Left ventricle myocardium inferior (tissue), 1 donor: ENCODE measurements around the gene NCOA7. TPM values are rescaled to one million over a fixed set of nuclear protein-coding genes. Genes with fewer than 3 reads are reported as not detected.
"Not testable (repeated sequence)": the region's sequence is repeated elsewhere in the genome, so short reads cannot be mapped to it uniquely, and the experiment has no call there.

Experiments
- DNase-seq: peaks from one replicate; pipeline ENCODE4 v3.0.0-alpha.2; 2020
- H3K27ac ChIP-seq: fragments of 200-600 bp; replicated peaks from 2 replicates; pipeline ENCODE4 v1.8.0; 2021
- H3K27me3 ChIP-seq: fragments of 200-600 bp; 2 replicates; pipeline ENCODE4 v1.8.0; 2021; ENCODE audit warnings: low read depth
- H3K36me3 ChIP-seq: fragments of 200-600 bp; 2 replicates; pipeline ENCODE4 v1.8.0; 2021
- H3K4me1 ChIP-seq: fragments of 200-600 bp; 2 replicates; pipeline ENCODE4 v1.8.0; 2021
- H3K4me3 ChIP-seq: fragments of 200-600 bp; 2 replicates; pipeline ENCODE4 v1.8.0; 2021; ENCODE audit warnings: mild to moderate bottlenecking, moderate library complexity
- H3K9me3 ChIP-seq: fragments of 200-600 bp; replicated peaks from 2 replicates; pipeline ENCODE4 v1.8.0; 2021
- intact Hi-C: fragments of 100-400 bp; cut with micrococcal nuclease; formaldehyde crosslinking; loops from one replicate; pipeline ENCODE4 v1.11.0; 2022
- total RNA-seq: library from RNA; stranded (reverse); fragmentation: NEBNext Ultra II Directional; extraction: Animal tissue kit (Norgen Biotek cat#: 25700); gene quantifications from one replicate; pipeline ENCODE4 v1.2.1, GENCODE V29; 2021
- TF ChIP-seq, protein P1 (sequence below): fragments of 200-600 bp; IDR thresholded peaks from 2 replicates; pipeline ENCODE4 v1.8.0; 2021; ENCODE audit warnings: antibody characterized with exemption, mild to moderate bottlenecking, borderline replicate concordance
- donor health status: DM: no; HTN: yes; CAD: no; lungs with severe emphysema.

NCOA7 gene
- total RNA-seq, 1 donor from 2014 or later = 10.3 TPM

DNA sequence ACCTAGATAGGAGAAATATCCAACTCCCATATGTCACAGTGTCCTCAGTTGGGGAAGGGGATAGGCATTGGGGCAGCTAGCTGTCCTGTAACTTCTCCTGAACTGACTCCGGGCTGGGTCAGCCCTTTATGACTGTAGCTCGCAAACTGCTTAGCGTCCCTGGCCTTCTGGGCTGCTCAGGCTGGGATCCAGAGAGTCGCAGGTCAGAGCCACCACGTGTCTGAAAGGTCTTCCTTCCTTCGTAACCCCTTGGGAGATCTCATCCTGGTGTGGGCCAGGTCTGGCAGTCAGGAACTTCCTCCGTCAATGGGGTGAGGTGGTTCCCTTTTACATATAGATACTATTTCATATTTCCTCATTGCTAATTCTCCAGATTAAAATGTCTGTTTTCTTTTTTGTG lies 137.0 kb downstream of the NCOA7 start:
- H3K36me3 ChIP-seq = peaks cover 62% of the 10 kb centered on the region
- no peak for DNase-seq
- H3K9me3 ChIP-seq = no peaks in the 10 kb centered on the region
- H3K4me1 ChIP-seq = peaks cover 22% of the 10 kb centered on the region
- no peak overlapping the region for H3K27ac ChIP-seq
- H3K4me3 ChIP-seq = no peak overlapping the region
- H3K27me3 ChIP-seq = no peaks in the 10 kb centered on the region
- intact Hi-C loops = no loop called here
- TF ChIP-seq, protein P1, sequence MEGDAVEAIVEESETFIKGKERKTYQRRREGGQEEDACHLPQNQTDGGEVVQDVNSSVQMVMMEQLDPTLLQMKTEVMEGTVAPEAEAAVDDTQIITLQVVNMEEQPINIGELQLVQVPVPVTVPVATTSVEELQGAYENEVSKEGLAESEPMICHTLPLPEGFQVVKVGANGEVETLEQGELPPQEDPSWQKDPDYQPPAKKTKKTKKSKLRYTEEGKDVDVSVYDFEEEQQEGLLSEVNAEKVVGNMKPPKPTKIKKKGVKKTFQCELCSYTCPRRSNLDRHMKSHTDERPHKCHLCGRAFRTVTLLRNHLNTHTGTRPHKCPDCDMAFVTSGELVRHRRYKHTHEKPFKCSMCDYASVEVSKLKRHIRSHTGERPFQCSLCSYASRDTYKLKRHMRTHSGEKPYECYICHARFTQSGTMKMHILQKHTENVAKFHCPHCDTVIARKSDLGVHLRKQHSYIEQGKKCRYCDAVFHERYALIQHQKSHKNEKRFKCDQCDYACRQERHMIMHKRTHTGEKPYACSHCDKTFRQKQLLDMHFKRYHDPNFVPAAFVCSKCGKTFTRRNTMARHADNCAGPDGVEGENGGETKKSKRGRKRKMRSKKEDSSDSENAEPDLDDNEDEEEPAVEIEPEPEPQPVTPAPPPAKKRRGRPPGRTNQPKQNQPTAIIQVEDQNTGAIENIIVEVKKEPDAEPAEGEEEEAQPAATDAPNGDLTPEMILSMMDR = no peak

DNA sequence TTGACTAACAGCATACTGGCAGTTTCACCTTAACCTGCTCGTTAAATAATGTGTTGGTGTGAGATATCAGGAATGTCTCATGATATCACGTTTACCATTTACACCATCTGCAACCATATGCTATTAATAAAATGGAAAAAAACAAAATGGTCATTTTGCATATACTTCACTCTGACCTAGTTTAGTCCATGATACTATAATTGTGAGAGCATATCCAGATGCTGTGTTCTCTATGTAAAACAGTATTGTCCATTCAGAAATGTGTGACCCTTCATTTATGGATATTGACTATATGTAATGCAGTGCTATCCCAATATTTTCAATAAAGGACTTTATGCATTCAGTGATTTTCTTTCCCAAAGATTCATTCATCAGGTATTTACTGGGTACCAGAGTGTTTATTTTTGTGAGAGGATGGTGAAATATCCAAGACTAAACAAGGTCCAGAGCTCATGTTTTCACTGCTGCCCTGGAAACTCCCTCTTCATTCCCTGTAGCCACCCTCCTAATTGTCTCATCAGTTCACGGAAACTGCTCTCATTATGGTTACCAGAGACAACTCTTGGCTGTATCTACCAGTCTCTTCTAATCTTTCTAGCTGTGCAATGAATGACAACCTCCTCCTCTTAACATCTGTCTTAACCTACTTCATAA lies 140.1 kb downstream of the NCOA7 start:
- H3K36me3 ChIP-seq = peaks cover 41% of the 10 kb centered on the region
- H3K4me3 ChIP-seq = no peak overlapping the region
- no peaks in the 10 kb centered on the region for H3K27me3 ChIP-seq
- H3K9me3 ChIP-seq = no peaks in the 10 kb centered on the region
- H3K4me1 ChIP-seq = peaks cover 8% of the 10 kb centered on the region
- intact Hi-C loops = no loop called here
- H3K27ac ChIP-seq = no peak overlapping the region
- TF ChIP-seq, protein P1 = no peak
- DNase-seq = no peak

DNA sequence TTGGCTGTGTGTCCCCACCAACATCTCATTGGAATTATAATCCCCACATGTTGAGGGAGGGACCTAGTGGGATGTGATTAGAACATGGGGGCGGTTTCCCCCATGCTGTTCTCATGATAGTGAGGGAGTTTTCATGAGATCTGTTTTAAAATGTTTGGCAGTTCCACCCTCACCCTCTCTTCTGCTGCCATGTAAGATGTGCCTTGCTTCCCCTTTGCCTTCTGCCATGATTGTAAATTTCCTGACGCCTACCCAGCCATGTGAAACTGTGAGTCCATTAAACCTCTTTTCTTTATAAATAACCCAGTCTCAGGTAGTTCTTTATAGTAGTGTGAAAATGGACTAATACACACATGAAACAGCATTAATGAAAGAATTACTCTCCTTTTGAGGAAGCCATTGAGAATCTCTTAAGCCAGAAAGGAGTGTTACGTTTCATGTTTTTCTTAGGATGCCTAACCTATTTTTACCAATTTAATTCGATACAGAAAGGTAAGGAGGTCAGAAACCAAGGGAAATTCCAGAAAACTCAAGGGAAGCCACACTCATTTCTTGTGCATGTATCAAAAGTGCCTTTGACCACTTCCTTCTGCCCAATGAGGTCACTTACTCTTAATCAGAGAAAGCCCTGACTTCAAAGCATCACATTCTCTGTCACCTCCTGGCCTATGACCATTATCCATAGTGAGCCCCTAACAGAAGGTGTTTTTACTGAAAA lies 141.1 kb downstream of the NCOA7 start:
- no peak overlapping the region for H3K27ac ChIP-seq
- intact Hi-C loops = no loop called here
- H3K27me3 ChIP-seq = no peaks in the 10 kb centered on the region
- no peaks in the 10 kb centered on the region for H3K9me3 ChIP-seq
- TF ChIP-seq, protein P1 = no peak
- peaks cover 8% of the 10 kb centered on the region for H3K4me1 ChIP-seq
- H3K4me3 ChIP-seq = no peak overlapping the region
- no peak for DNase-seq
- H3K36me3 ChIP-seq = peaks cover 37% of the 10 kb centered on the region

DNA sequence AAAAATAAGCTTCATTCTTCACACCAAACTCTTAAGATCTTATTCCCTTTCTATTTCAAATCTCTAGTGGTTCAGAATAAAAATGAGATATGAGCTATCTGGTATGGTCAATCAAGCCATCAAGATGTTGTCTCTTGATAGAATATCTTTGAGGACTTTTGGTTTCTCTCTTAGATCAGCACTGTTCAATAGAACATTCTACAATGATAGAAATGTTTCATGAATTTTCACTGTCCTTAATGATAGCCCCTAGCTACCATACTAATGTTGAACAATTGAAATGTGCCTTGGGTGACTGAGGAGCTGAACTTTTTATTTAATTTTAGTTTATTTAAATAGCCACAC lies 141.7 kb downstream of the NCOA7 start:
- Histone ChIP-seq H3K4me3 (no peak overlapping the region), H3K27ac (no peak overlapping the region), H3K9me3 (no peaks in the 10 kb centered on the region), H3K36me3 (peaks cover 32% of the 10 kb centered on the region), H3K4me1 (peaks cover 6% of the 10 kb centered on the region), H3K27me3 (no peaks in the 10 kb centered on the region)
- DNase-seq = no peak
- TF ChIP-seq, protein P1 = no peak
- intact Hi-C loops = no loop called here

DNA sequence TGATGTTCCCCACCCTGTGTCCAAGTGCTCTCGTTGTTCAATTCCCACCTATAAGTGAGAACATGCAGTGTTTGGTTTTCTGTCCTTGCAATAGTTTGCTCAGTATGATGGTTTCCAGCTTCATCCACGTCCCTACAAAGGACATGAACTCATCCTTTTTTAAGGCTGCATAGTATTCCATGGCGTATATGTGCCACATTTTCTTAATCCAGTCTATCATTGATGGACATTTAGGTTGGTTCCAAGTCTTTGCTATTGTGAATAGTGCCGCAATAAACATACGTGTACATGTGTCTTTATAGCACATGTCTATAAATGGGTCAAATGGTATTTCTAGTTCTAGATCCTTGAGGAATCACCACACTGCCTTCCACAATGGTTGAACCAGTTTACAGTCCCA lies 144.8 kb downstream of the NCOA7 start:
- DNase-seq, H3K27ac ChIP-seq, H3K4me1 ChIP-seq, H3K4me3 ChIP-seq, intact Hi-C loops, H3K36me3 ChIP-seq, H3K9me3 ChIP-seq, H3K27me3 ChIP-seq: not testable (repeated sequence)

DNA sequence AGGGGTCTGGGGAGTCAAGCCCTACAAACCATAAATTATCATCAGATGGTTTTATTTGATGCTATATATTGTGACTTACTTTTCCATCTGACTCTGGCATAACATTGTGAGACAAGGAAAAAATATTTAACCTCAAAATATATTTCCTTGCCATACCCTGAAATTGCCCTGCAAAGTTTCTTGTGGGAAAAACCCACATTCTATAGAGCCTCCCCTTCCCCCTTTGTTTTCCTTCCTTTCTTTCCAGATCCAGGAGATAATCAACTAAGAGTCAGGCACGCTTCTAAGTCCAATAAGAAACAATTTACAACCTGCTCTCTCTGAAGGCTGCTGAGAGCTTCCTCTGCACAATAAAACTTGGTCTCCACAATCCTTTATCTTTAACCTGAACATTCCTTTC lies 148.3 kb downstream of the NCOA7 start:
- Histone ChIP-seq H3K9me3 (no peaks in the 10 kb centered on the region), H3K27me3 (no peaks in the 10 kb centered on the region), H3K4me3 (no peak overlapping the region), H3K4me1 (peaks cover 4% of the 10 kb centered on the region), H3K36me3 (no peaks in the 10 kb centered on the region), H3K27ac (no peak overlapping the region)
- no peak for DNase-seq
- TF ChIP-seq, protein P1 = no peak
- intact Hi-C loops = no loop called here
